ENCODE data around the gene HOXB6.

Gene HOXB6

GRCh38 chr17:48604770-48605329, at the start of gene HOXB6:
HOXB6 (minus strand) TSS chr17:48604986; CDS start chr17:48598150, 6,836 bp downstream.
- DNase-seq = no peak

GRCh38 chr17:48649741-48650140, 45.0 kb upstream of the HOXB6 start:
- no peak for DNase-seq

- DNase-seq = no peak
Measured at GRCh38 chr17:48647963-48648245, 43.1 kb upstream of the HOXB6 start.

- no peak for DNase-seq
Measured at GRCh38 chr17:48647103-48647962, 42.5 kb upstream of the HOXB6 start.

GRCh38 chr17:48646183-48647102, 41.7 kb upstream of the HOXB6 start:
- DNase-seq = no peak

GRCh38 chr17:48645639-48646182, 40.9 kb upstream of the HOXB6 start:
- DNase-seq = no peak

GRCh38 chr17:48644910-48645557, 40.2 kb upstream of the HOXB6 start:
- DNase-seq = no peak

- DNase-seq = no peak
Measured at GRCh38 chr17:48644159-48644558, 39.4 kb upstream of the HOXB6 start.

- no peak for DNase-seq
Measured at GRCh38 chr17:48643697-48644012, 38.9 kb upstream of the HOXB6 start.

GRCh38 chr17:48642843-48643696, 38.3 kb upstream of the HOXB6 start:
- DNase-seq = no peak

GRCh38 chr17:48642059-48642842, 37.5 kb upstream of the HOXB6 start:
- DNase-seq = no peak

- DNase-seq = no peak
Measured at GRCh38 chr17:48641541-48642058, 36.8 kb upstream of the HOXB6 start.

GRCh38 chr17:48640858-48641180, 36.0 kb upstream of the HOXB6 start:
- no peak for DNase-seq

GRCh38 chr17:48639982-48640857, 35.4 kb upstream of the HOXB6 start:
- DNase-seq = no peak

- DNase-seq = no peak
Measured at GRCh38 chr17:48639136-48639535, 34.4 kb upstream of the HOXB6 start.

GRCh38 chr17:48637323-48638260, 32.8 kb upstream of the HOXB6 start:
- no peak for DNase-seq

GRCh38 chr17:48636177-48637018, 31.6 kb upstream of the HOXB6 start:
- peak; percentile 86 for DNase-seq
